GM12891 (cell line): ENCODE measurements around the gene PGD.

ENCODE experiments used
- POLR2A ChIP-seq: IDR thresholded peaks from 2 replicates; pipeline ENCODE4 v1.6.1; 2011; ENCODE audit warnings: low read depth, low read length, control low read depth
- POLR2AphosphoS5 ChIP-seq: IDR thresholded peaks from 2 replicates; pipeline ENCODE4 v1.6.1; 2011; ENCODE audit warnings: low read depth, low read length, control low read depth

- TF ChIP-seq POLR2A (no peak), POLR2AphosphoS5 (no peak)
These were observed 2.4 kb downstream of the PGD start for GRCh38 chr1:10401281-10401680.
